ENCODE measurements around the gene HYAL2. TPM values are rescaled to one million over a fixed set of nuclear protein-coding genes. Genes with fewer than 3 reads are reported as not detected.

The HYAL2 gene
- total RNA-seq, 1 donor from 2014 or later: 30.9 TPM

DNA sequence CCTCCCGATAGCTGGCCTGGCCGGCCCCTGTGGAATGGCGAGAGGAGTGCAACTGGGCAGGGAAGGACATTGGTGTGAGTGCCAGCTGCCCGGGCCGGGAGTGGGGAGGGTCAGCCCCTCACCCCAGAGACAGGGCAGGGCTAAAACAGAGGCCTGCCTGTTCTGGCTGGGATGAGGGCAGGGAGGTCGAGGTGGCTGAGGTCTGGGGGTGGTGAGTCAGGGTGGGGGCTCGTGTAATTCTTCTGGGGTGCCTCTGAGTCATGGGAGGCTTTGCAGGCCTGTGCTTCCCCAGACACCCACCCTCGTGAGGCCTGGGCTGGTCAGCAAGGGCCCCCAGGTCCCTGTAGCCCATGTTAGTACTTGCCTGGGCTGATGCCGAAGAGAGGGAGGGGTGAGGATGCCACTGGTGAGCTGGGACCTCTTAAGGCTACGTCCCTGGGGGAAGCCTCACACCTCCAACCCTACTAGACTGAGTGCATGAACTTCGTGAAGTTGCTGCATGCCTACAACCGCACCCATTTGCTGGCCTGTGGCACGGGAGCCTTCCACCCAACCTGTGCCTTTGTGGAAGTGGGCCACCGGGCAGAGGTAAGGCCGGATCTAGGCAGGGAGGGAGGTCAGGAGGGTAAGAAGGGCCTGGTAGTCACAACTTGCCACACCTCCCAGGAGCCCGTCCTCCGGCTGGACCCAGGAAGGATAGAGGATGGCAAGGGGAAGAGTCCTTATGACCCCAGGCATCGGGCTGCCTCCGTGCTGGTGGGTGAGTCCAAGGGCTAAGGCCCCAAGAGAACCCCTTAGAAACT is 51.9 kb downstream of the HYAL2 start:
- DNase-seq: no peak

DNA sequence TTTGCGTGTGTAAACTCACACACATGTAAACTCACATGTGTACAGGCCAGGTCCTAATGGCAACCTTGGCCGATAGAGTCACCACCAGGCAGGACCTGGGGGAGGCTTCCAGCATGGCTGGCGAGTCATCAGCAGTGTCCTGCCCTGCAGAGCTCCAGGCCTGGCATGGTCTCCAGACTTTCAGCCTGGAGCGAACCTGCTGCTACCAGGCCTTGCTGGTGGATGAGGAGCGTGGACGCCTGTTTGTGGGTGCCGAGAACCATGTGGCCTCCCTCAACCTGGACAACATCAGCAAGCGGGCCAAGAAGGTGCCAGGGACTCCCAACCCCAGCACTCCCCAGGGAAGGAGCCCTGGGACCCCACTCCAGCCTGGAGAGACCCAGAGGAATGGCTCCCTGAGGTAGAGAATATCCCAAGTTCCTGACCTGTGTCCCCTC is 52.5 kb downstream of the HYAL2 start:
- no peak for DNase-seq

DNA sequence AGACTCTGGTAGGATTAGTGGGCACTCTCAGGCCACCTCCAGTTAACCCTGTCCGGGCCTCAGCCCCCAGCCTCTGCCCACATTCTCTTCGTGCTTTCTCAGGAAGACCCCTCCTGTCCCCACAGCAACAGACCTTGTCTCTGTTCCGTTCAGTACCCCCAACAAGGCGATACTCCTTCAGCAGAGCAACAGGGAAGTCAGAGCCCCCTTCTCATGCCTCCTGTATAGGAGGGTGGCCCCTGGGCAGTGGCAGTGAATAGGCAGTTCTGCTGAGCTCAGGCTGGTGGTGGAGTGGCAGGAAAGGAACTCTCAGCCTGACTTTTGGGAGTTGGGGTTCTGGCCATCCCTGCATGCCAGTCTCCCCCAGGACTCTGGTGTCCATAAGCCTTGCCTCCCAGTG is 53.1 kb downstream of the HYAL2 start:
- no peak for DNase-seq

DNA sequence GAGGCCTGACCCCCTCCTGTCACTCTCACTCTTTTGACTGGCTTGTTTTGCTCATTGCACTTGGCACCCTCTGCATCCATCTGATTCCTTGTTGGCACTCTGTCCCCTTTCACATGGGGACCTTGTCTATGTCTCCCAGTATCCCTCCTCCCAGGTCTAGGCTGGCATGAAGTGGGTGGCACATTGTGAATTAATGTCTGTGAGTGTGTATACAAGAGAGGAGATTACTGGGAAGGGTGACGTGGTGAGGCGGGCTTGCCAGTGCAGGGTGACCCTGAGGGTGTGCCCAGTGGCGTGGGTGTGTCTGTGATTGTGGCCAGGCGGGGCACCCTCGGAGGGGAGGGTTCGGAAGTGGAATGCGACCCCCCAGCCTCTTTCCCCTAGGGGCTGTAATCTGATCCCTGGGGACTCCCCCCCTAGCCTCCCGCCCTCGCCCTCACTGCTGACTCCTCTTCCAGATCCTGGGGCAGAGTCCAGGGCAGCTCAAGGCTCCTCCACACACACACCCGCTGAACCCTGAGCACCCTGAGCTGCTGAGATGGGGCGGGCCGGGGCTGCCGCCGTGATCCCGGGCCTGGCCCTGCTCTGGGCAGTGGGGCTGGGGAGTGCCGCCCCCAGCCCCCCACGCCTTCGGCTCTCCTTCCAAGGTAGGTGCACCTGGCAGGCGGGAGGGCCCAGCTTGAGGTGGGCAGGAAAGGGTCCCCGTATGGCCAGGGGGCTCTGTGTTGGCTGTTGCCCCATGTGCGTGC is 53.7 kb downstream of the HYAL2 start, which contains the start of gene SEMA3B:
SEMA3B (plus strand) TSS at position 445 of the 749 bp plus-strand sequence; CDS start at position 539, 94 bp downstream.
- DNase-seq: no peak

DNA sequence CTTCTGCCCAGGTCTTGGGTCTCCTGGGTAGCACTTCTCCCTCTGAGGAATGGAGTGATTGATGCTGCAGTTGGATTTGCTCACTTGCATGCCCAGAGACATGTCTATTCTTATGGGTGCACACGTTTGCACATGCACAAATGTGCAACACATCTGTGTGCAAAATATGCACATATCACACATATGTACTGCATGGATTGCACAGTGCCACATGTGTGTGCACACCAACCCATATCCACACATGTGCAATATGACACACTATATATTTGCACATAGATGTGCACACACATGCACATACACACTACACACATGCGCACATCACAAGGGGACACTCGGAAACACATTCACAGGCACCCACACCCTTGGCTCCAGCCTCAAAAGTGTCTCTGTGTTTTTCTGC is 54.3 kb downstream of the HYAL2 start:
- DNase-seq: no peak

Other genes with a start within 250 kb of the HYAL2 start
- 205 TPM for gene RBM5, start 233.8 kb downstream of the HYAL2 start, total RNA-seq
- 5.8 TPM for gene SEMA3F, start 167.4 kb downstream of the HYAL2 start, total RNA-seq
- gene GNAT1, start 131.1 kb downstream of the HYAL2 start, total RNA-seq: not detected
- gene SLC38A3, start 117.5 kb downstream of the HYAL2 start, total RNA-seq: 5.0 TPM
- gene GNAI2, start 86.5 kb downstream of the HYAL2 start, total RNA-seq: 84.5 TPM
- gene SEMA3B, start 53.6 kb downstream of the HYAL2 start, total RNA-seq: 2.3 TPM
- 0.47 TPM for gene LSMEM2, start 43.7 kb downstream of the HYAL2 start, total RNA-seq
- 15.1 TPM for gene IFRD2, start 30.3 kb downstream of the HYAL2 start, total RNA-seq
- 6.6 TPM for gene HYAL3, start 23.3 kb downstream of the HYAL2 start, total RNA-seq
- gene NAA80, start 23.3 kb downstream of the HYAL2 start, total RNA-seq: 4.5 TPM
- 0.16 TPM for gene HYAL1, start 19.2 kb downstream of the HYAL2 start, total RNA-seq
- 16.2 TPM for gene TUSC2, start 5.5 kb upstream of the HYAL2 start, total RNA-seq
- 7.8 TPM for gene RASSF1, start 18.1 kb upstream of the HYAL2 start, total RNA-seq
- 2.5 TPM for gene ZMYND10, start 23.0 kb upstream of the HYAL2 start, total RNA-seq
- gene NPRL2, start 28.0 kb upstream of the HYAL2 start, total RNA-seq: 19.0 TPM
- 10.0 TPM for gene CYB561D2, start 28.1 kb upstream of the HYAL2 start, total RNA-seq
- gene TMEM115, start 36.8 kb upstream of the HYAL2 start, total RNA-seq: 19.8 TPM
- 2.2 TPM for gene CACNA2D2, start 180.9 kb upstream of the HYAL2 start, total RNA-seq
- 13.6 TPM for gene C3orf18, start 245.0 kb upstream of the HYAL2 start, total RNA-seq
- gene HEMK1, start 246.8 kb upstream of the HYAL2 start, total RNA-seq: 6.9 TPM

Data from occipital lobe (tissue), 2 donors.